DND-41 (cell line): ENCODE data around the gene PHKB.

Source experiments
- ATAC-seq: fragments of 200-7000 bp; cut with Tn5 transposase; 3 replicates; pipeline ENCODE4 v1.9.1; 2021; ENCODE audit warnings: low read depth; ENCODE audit not compliant: insufficient read depth
- DNase-seq: peaks from one replicate; pipeline ENCODE4 v3.0.0-alpha.2; 2020
- H2AFZ ChIP-seq: 2 replicates; pipeline ENCODE4 v1.6.0; 2012; ENCODE audit warnings: low read depth, low read length
- H3K27ac ChIP-seq: 2 replicates; pipeline ENCODE4 v1.5.1; 2012; ENCODE audit warnings: low read length, inconsistent platforms
- H3K27me3 ChIP-seq: fragments of 200-600 bp; sonication (generic); 2 replicates; pipeline ENCODE4 v1.6.0; 2012; ENCODE audit warnings: low read length, mild to moderate bottlenecking, inconsistent platforms; ENCODE audit not compliant: insufficient read depth, poor library complexity
- H3K36me3 ChIP-seq: 2 replicates; pipeline ENCODE4 v1.5.1; 2012; ENCODE audit warnings: low read length, inconsistent platforms; ENCODE audit not compliant: insufficient read depth
- H3K4me1 ChIP-seq: 2 replicates; pipeline ENCODE4 v1.5.1; 2012; ENCODE audit warnings: mild to moderate bottlenecking, low read length; ENCODE audit not compliant: insufficient read depth
- H3K4me2 ChIP-seq: 2 replicates; pipeline ENCODE4 v1.6.0; 2012; ENCODE audit warnings: mild to moderate bottlenecking, moderate library complexity, low read length, inconsistent platforms; ENCODE audit not compliant: insufficient read depth
- H3K4me3 ChIP-seq, 2 experiments: fragments of 200-600 bp in 1 of 2; shearing (Covaris generic) in 1 of 2; 2 replicates each; pipeline ENCODE4 v1.5.1; 2012 to 2016; ENCODE audit warnings: inconsistent platforms in 2 of 2, low read length in 2 of 2, mild to moderate bottlenecking in 2 of 2, low read depth in 1 of 2, moderate library complexity in 1 of 2
- H3K79me2 ChIP-seq: 2 replicates; pipeline ENCODE4 v1.6.0; 2012; ENCODE audit warnings: low read length, inconsistent platforms; ENCODE audit not compliant: insufficient read depth
- H3K9ac ChIP-seq: 2 replicates; pipeline ENCODE4 v1.6.0; 2012; ENCODE audit warnings: low read depth, mild to moderate bottlenecking, inconsistent platforms, low read length, moderate library complexity
- H3K9me3 ChIP-seq: 2 replicates; pipeline ENCODE4 v1.5.1; 2012; ENCODE audit warnings: low read length, moderate library complexity, mild to moderate bottlenecking, inconsistent platforms; ENCODE audit not compliant: insufficient read depth, severe bottlenecking
- H4K20me1 ChIP-seq: 2 replicates; pipeline ENCODE4 v1.6.0; 2012; ENCODE audit warnings: low read length; ENCODE audit not compliant: insufficient read depth
- CTCF ChIP-seq: IDR thresholded peaks from 2 replicates; pipeline ENCODE4 v1.5.1; 2012; ENCODE audit warnings: borderline replicate concordance, low read length, moderate library complexity, mild to moderate bottlenecking; ENCODE audit not compliant: poor library complexity, severe bottlenecking; ENCODE audit errors: extremely low read depth
- EZH2 ChIP-seq: IDR thresholded peaks from 3 replicates; pipeline ENCODE4 v1.6.1; 2012; ENCODE audit warnings: borderline replicate concordance, low read depth, mild to moderate bottlenecking, moderate library complexity, low read length, inconsistent platforms; ENCODE audit not compliant: severe bottlenecking

PHKB gene

DNA sequence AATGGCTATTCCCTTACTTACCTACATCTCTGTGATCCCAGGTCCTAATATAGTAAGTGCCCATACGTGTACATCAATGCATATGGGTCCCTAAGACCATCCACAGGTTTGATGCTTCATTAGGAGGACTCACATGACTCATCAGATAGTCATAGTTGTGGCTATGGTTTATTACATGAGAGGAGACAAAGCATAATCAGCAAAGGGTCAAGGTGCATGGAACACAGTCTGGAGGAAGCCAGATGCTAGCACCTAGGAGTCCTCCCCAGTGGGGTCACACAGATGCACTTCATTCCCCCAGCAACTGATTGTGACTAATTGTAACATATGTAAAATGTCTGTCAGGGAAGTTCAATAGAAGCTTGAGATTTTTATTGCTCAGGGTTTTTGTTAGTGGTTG, 42.8 kb downstream of the PHKB start:
- no peak for ATAC-seq
- DNase-seq, result no peak
- Histone ChIP-seq H3K4me2 (no peak overlapping the region), H3K27ac (no peak overlapping the region), H3K9ac (no peak overlapping the region), H3K27me3 (no peaks in the 10 kb centered on the region), H3K4me1 (no peaks in the 10 kb centered on the region), H3K9me3 (no peaks in the 10 kb centered on the region), H2AFZ (no peak overlapping the region), H3K4me3 (no peak overlapping the region), H4K20me1 (no peaks in the 10 kb centered on the region), H3K79me2 (no peaks in the 10 kb centered on the region), H3K36me3 (peaks cover 65% of the 10 kb centered on the region)
- TF ChIP-seq EZH2 (no peak), CTCF (no peak)

DNA sequence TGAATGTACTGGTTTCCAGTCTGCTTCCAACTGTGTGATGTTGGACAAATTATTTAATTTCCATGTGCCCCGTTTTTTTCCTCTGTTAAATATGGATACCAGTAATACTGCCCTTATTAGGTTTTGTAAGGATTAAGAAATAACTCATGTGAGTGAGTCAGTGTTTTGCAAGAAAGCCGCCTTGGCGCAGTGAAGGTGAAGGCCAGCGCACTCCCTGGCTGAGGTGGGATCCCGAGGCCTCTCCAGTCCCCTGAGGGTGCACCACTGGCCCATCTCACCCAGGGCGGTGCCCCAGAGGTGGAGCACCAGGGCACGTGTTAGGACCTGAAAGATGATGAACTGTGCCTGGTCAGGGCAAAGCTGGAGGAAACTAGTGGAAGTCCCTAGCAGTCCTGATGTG, 43.5 kb downstream of the PHKB start:
- Histone ChIP-seq H3K9me3 (no peaks in the 10 kb centered on the region), H3K36me3 (peaks cover 63% of the 10 kb centered on the region)

GRCh38 chr16:47506800-47507199, 45.7 kb downstream of the PHKB start:
- no peak overlapping the region for H3K27ac ChIP-seq

More for the DNA sequence above, 43.5 kb downstream of the PHKB start:
- H3K4me3 ChIP-seq, result no peak overlapping the region
- ATAC-seq (no peak), DNase-seq (no peak)
- TF ChIP-seq EZH2 (no peak), CTCF (no peak)
- H3K4me1 ChIP-seq, result no peaks in the 10 kb centered on the region
- H3K27ac ChIP-seq, result no peak overlapping the region
- H4K20me1 ChIP-seq, result no peaks in the 10 kb centered on the region
- H3K9ac ChIP-seq, result no peak overlapping the region
- H2AFZ ChIP-seq, result no peak overlapping the region
- no peaks in the 10 kb centered on the region for H3K27me3 ChIP-seq
- no peaks in the 10 kb centered on the region for H3K79me2 ChIP-seq
- H3K4me2 ChIP-seq, result no peak overlapping the region

More at GRCh38 chr16:47506800-47507199, 45.7 kb downstream of the PHKB start:
- Histone ChIP-seq H3K27me3 (no peaks in the 10 kb centered on the region), H3K79me2 (no peaks in the 10 kb centered on the region), H4K20me1 (no peaks in the 10 kb centered on the region), H3K4me2 (no peak overlapping the region), H3K4me3 (no peak overlapping the region), H3K9ac (no peak overlapping the region), H3K4me1 (no peaks in the 10 kb centered on the region), H3K9me3 (no peaks in the 10 kb centered on the region), H2AFZ (no peak overlapping the region), H3K36me3 (peaks cover 55% of the 10 kb centered on the region)
- TF ChIP-seq CTCF (no peak), EZH2 (no peak)
- DNase-seq (no peak), ATAC-seq (no peak)
